Measurements from ENCODE around the gene TIGD6.

DNA sequence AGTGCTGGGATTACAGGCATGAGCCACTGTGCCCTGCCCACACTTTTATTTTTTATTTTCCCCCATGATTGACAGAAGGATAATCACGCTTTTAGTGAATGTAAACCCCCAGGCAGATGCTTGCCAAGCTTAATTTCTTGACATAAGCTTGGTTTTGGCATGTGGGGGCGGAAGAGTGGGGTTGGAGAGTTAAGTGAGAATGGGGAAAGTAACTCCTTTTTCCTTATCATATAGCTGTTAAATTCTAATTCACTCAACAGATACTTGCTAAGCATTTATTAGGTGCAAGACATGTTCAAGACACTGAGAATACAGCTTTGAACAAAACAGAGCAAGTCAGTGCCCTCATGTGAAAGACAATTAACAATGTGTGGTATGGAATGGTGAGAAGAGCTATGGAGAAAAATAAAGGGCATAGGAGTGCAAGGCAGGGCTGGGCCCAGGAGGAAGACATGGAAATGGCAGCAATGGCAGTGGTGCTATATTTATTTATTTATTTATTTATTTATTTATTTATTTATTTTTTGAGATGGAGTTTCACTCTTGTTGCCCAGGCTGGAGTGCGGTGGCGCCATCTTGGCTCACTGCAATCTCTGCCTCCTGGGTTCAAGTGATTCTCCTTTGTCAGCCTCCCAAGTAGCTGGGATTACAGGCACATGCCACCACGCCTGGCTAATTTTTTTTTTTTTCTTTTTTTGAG is 37.7 kb downstream of the TIGD6 start:
- TF ChIP-seq, protein P1, sequence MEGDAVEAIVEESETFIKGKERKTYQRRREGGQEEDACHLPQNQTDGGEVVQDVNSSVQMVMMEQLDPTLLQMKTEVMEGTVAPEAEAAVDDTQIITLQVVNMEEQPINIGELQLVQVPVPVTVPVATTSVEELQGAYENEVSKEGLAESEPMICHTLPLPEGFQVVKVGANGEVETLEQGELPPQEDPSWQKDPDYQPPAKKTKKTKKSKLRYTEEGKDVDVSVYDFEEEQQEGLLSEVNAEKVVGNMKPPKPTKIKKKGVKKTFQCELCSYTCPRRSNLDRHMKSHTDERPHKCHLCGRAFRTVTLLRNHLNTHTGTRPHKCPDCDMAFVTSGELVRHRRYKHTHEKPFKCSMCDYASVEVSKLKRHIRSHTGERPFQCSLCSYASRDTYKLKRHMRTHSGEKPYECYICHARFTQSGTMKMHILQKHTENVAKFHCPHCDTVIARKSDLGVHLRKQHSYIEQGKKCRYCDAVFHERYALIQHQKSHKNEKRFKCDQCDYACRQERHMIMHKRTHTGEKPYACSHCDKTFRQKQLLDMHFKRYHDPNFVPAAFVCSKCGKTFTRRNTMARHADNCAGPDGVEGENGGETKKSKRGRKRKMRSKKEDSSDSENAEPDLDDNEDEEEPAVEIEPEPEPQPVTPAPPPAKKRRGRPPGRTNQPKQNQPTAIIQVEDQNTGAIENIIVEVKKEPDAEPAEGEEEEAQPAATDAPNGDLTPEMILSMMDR (IDR thresholded peaks at IDR 0.05): no peak
- TF ChIP-seq POLR2A (IDR thresholded peaks at IDR 0.05): no peak

All from thyroid gland (tissue), 4 donors.